ENCODE measurements around the gene TECTA.

The TECTA gene

DNA sequence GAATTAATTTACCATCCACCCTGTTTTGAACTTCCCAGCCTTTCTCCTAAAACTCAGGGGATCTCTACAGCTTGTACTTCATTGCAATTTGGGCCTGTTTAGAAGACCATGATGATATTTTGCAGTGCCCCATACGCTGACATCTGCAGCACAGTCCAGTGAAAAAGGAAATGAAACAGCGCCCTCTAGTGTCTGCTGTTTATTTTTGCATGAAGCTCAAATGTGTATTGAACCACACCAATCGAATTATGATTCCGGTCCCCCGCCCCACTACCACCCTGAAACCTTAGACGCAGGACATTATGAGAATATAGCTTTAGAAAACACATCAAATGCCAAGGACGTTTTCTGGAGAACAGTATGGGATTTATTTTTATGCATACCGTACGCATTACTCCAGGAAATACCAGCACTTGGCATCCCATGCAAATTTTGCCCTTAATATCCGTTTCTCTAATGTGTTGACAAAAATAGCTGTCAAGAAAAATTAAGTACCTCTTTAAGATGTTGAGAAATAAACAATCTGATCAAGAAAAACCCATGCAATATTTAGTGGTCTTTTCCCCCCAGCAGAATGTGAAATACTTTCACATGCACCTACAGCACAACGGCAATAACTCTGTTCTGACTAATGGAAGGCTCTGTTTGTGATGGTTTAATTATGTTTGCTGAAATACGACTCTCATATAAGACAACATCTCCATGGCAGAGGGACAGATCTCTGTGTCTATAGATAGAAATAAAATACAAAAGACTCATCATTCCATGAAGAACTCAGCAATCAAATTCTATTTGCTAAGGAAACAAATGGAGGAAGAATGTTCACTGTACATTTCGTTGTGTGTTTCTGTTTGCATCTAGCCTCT lies 93.9 kb downstream of the TECTA start:
- DNase-seq, result peak; percentile 12 to 48

DNA sequence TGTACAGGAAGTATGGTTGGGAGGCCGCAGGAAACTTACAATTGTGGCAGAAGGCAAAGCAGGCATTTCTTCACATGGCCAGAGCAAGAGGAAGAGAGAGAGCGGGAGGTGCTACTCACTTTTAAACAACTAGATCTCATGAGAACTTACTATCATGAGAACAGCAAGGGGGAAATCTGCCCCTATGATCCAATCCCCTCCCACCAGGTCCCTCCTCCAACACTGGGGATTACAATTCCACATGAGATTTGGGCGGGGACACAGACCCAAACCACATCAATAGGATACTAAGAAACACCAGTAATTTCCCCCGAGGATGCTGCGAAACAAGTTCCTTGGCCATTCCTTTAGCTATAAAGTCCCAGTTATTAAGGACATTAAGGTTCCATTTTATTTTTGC lies 97.4 kb downstream of the TECTA start:
- DNase-seq, result no peak

DNA sequence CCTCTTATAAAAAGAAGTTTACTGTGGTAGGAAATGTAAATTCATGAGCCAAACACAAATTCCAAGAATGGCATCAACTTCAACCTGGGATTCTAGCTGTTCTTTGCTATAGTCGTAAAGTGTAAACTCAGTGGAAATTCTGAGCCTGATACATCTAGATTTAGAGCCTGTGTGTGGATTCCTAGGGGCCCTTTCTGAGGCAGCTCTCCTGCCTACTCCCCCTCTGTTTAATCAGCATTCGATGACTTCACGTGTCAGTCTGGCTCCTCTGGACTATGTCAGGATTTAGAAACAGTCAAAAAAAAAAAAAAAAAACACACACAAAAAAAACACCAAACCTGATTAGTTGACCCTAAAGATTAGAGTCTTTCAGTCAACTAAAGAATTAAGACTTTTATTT lies 98.5 kb downstream of the TECTA start:
- DNase-seq, result no peak

- DNase-seq, result no peak
Measured at GRCh38 chr11:121206810-121207209, 105.8 kb downstream of the TECTA start.

DNA sequence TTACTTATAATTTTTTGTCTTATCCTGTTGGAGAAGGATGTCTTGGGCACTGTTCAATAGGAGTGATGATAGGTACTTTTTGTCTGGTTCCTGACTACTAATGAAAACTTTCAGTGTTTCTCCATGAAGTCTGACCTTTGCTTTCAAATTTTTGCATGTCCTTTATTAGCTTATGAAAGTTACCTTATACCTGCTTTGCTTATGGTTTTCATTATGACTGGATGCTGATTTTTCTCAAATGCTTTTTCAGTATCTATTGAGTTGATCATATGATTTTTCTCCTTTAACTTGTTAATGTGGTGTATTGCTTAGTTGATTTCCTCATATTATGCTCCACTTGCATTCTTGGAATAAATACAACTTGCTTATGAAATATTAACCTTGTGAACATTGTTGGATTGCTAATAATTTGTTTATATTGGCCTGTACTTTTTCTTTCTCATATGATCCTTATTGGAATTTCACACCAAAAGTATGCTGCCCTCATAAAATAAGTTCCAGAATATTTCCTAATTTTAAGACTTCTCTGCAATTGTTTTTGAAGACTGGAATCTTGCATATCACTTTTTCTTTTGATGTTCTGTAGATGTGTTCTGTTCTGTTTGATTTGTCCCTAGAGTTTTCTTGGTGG lies 106.6 kb downstream of the TECTA start:
- DNase-seq, result no peak

DNA sequence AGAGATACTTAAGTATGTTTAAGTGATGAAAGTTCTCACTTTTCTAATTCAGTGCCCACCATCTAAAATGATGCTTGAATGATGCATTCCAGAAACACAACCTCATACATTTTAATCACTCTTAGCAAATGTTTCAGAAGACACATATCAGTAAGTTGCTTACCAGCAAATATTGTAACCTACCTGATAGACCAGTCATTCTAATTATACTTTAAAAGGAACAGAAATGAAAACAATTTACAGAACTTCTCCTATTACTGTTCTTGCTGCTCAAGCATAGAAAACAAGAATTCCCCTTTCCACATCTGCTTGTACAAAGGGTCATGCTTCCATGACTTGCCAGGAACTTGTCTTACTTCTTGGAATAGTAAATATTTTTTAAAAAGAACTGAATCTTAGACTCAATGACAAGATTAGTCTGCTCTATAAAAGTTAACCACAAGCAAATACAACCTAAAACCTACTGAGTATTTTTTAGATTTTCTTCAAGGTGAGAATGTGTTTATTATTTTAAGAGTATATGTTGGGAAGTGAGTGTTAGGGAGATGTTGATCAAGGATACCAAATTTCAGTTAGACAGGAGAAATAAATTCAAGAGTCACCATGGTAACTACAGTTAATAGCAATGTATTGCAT lies 109.5 kb downstream of the TECTA start:
- no peak for DNase-seq

GRCh38 chr11:121211626-121212025 lies 110.6 kb downstream of the TECTA start:
- DNase-seq, result no peak

DNA sequence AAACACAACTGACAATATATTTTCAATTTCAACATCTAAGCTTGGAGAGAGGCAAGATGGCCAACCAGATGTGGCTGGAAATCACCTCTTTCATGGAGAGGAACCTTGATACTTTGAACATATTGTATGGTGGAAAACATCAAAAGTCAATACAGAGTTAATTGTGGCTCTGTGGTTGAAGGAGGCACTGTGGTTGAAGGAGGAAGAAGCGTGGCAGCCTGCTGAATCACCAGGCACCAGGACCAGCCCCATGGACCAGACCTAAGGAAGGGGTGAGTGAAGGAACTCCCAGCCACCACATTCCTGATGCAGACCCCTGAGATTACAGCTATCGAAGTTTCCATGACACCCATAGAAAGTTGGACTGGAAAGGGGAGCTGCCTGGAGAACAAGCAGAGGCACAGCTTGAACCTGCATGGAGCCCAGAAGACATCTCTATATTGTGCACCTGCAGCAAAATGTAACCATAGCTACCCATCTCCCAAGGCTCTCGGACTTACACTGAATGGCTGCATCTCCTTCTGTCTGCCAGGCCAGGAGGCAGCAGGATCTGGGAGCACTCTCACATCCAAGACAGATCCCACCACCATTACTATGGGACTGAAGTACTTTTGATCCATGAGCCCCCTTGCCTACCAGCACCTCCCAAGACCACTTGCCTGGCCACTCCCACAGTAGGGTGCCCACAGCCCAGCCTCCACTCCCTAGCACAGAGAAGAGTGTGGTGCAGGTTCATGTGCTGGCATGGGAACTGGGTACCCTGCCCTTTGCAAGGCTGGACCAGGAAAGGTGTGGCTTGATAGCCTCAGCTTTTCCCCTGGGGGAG lies 111.7 kb downstream of the TECTA start:
- DNase-seq, result no peak

GRCh38 chr11:121213362-121213893 lies 112.4 kb downstream of the TECTA start:
- no peak for DNase-seq

DNA sequence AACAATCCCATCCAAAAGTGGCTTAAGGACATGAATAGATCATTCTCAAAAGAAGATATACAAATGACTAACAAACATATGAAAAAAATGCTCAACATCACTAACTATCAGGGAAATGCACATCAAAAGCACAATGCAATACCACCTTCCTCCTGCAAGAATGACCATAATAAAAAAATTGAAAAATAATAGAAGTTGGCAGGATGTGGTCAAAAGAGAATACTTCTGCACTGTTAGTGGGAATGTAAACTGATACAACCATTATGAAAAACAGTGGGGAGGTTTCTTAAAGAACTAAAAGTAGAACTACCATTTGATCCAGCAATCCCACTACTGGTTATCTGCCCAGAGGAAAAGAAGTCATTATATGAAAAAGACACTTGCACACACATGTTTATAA lies 113.8 kb downstream of the TECTA start:
- no peak for DNase-seq

DNA sequence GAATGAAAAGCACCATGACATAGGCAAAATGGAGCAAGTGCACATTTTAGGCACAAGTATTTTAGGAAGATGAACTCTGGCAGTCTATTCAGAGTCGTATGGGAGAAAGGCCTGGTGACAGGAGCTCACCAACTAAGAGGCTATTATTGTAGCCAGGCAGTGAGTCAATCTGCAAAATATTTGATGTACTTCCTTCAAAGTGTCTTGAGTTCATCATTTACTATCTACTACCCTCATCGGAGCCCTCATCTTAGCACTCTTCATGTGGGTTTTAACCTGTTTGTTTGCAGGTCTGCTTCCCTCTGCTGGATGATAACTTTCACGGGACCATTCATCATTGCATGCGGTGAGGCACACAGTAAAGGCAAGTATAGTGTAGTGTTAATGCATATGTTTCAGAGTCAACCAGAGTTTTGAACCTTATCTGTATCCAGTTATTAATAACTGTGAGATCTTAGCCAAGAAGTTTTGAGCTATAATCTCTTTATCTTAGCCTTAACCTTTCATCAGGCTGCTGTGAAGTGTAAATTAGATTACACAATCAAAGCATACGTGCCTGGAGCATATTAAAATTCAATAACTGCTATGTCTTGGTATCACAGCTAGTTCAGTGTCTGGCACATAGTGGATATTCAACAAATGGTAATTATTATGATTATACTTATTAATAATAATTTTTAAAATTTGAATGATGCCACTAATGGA lies 120.6 kb downstream of the TECTA start:
- no peak for DNase-seq

DNA sequence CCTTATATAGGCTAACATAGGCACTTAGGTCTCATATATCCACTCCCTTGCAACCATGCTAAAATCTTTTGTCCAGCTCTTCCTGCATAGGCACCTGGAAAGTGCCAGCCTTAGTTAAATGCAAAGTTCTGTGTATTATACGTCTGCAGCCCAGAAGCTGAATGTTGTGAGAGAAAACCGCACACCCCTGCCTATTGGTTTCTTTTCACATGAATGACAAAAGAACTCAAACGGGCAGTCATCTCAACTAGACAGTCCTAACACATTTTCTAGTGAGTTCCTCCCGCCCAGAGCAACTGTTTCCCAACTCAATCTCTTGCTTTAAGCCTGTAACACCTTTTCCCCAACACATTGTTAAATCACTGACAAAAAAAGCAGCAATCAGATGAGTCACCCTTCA lies 122.1 kb downstream of the TECTA start:
- no peak for DNase-seq

- DNase-seq, result no peak
Measured at GRCh38 chr11:121225382-121225781, 124.3 kb downstream of the TECTA start.

GRCh38 chr11:121226415-121227263 lies 125.6 kb downstream of the TECTA start:
- no peak for DNase-seq

DNA sequence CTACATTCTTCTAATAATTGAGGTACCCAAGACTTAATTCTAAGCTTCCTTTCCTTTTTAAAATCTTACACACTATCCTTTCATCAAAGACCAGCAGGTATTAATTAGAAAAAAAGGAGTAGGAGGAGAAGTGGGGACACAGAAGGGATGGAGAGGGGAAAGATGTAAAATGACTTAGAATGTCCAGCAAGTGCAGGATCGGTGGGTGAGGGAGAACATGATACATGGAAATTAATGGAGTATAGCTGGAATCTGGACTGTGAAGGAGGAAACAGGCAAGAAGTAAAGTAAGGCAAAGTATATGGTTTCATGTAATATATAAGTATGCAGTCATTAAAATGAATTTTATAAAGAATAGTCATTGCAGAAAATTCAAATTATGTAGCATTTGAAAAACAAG lies 127.8 kb downstream of the TECTA start:
- DNase-seq, result no peak

GRCh38 chr11:121229495-121230215 lies 128.6 kb downstream of the TECTA start:
- DNase-seq, result no peak

GRCh38 chr11:121231576-121232278 lies 130.7 kb downstream of the TECTA start:
- no peak for DNase-seq

- DNase-seq, result no peak
Measured at GRCh38 chr11:121235057-121235456, 134.0 kb downstream of the TECTA start.

DNA sequence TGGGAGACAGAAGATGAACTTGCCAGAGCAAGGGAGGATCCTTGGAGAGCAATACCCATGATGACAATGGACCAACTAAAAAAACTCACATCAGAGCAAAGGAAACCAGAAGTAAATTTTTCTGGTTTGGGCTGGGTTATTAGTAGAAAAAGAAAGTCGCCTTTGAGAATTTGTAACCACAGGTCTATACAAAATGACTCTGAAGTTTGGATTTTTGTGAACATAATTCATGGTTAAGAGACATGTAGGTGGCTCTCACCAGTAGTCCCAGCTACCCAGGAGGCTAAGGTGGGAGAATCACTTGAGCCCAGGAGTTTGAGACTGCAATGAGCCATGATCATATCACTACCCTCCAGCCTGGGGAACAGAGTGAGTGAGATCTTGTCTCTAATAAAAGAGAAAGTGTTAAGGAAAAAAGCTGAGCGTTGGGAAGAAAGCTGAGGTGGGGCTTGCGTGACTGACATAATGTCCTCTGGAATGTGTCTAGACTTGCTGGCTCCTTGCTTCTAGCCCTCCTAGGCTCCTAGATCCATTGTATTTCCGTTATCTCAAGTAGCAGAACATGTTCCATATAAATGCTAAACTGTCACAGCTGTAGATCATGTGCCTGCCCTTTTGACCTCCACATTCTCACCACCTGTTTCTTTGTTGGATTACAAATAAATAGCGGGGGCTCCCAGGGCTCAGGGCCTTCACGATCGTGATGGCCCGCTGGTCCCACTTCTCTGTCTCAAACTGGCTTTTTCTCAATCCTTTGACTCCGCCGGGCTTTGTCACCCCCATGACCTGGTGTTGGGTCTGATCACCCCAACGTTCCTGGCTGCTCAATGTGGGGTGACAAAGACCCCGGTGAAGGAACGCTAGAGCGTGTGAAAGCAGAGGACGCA lies 135.3 kb downstream of the TECTA start:
- no peak for DNase-seq
